SK-N-SH treated with all-trans-retinoic acid at 6 μM for 48 hours (cell line): ENCODE data around the gene CGNL1.

Experiments
- ATAC-seq: fragments of 200-7000 bp; cut with Tn5 transposase; 3 replicates; pipeline ENCODE4 v1.9.1; 2020; ENCODE audit warnings: mild to moderate bottlenecking, moderate library complexity
- ARNTL ChIP-seq: fragments of 450-650 bp; formaldehyde crosslinking; IDR thresholded peaks from 2 replicates; pipeline ENCODE4 v1.5.0; 2020; ENCODE audit warnings: low read depth, mild to moderate bottlenecking, moderate library complexity, borderline replicate concordance
- BACH2 ChIP-seq: fragments of 250-450 bp; sonication (Bioruptor Pico); IDR thresholded peaks from 2 replicates; pipeline ENCODE4 v1.9.0; 2021; ENCODE audit warnings: mild to moderate bottlenecking, borderline replicate concordance
- ESRRG ChIP-seq: fragments of 250-450 bp; sonication (Bioruptor Pico); IDR thresholded peaks from 2 replicates; pipeline ENCODE4 v1.6.1; 2021; ENCODE audit warnings: mild to moderate bottlenecking
- GLIS3 ChIP-seq: fragments of 250-450 bp; sonication (Bioruptor Pico); IDR thresholded peaks from 2 replicates; pipeline ENCODE4 v1.5.0; 2020; ENCODE audit warnings: mild to moderate bottlenecking, moderate library complexity
- ISL1 ChIP-seq: fragments of 250-450 bp; sonication (Bioruptor Pico); IDR thresholded peaks from 2 replicates; pipeline ENCODE4 v2.1.2; 2022; ENCODE audit warnings: mild to moderate bottlenecking, moderate library complexity
- OSR1 ChIP-seq: fragments of 250-450 bp; sonication (Bioruptor Pico); IDR thresholded peaks from 2 replicates; pipeline ENCODE4 v1.8.0; 2022; ENCODE audit warnings: moderate library complexity, mild to moderate bottlenecking, inconsistent platforms
- RARB ChIP-seq: fragments of 250-450 bp; sonication (Bioruptor Pico); IDR thresholded peaks from 2 replicates; pipeline ENCODE4 v1.8.0; 2021; ENCODE audit warnings: mild to moderate bottlenecking, moderate library complexity
- SNAI2 ChIP-seq: fragments of 250-450 bp; sonication (Bioruptor Pico); IDR thresholded peaks from 2 replicates; pipeline ENCODE4 v1.5.0; 2020; ENCODE audit warnings: mild to moderate bottlenecking, moderate library complexity
- TCF4 ChIP-seq: fragments of 250-450 bp; sonication (Bioruptor Pico); IDR thresholded peaks from 2 replicates; pipeline ENCODE4 v1.8.0; 2021; ENCODE audit warnings: mild to moderate bottlenecking, moderate library complexity, borderline replicate concordance
- TOX ChIP-seq: fragments of 250-450 bp; sonication (Bioruptor Pico); IDR thresholded peaks from 2 replicates; pipeline ENCODE4 v1.8.0; 2021; ENCODE audit warnings: mild to moderate bottlenecking, moderate library complexity, borderline replicate concordance
- ZFP3 ChIP-seq: fragments of 250-450 bp; sonication (Bioruptor Pico); IDR thresholded peaks from 2 replicates; pipeline ENCODE4 v1.5.0; 2020; ENCODE audit warnings: mild to moderate bottlenecking, moderate library complexity
- ZFP30 ChIP-seq: fragments of 450-650 bp; formaldehyde crosslinking; IDR thresholded peaks from 2 replicates; pipeline ENCODE4 v1.5.0; 2022; ENCODE audit warnings: mild to moderate bottlenecking, moderate library complexity
- ZNF565 ChIP-seq: fragments of 450-650 bp; formaldehyde crosslinking; conservative IDR thresholded peaks from 2 replicates; pipeline ENCODE4 v1.5.0; 2020; ENCODE audit warnings: low read depth, mild to moderate bottlenecking, moderate library complexity
- ZNF70 ChIP-seq: fragments of 450-650 bp; formaldehyde crosslinking; IDR thresholded peaks from 2 replicates; pipeline ENCODE4 v1.5.0; 2020; ENCODE audit warnings: mild to moderate bottlenecking, moderate library complexity
- ZNF8 ChIP-seq: fragments of 450-650 bp; formaldehyde crosslinking; IDR thresholded peaks from 2 replicates; pipeline ENCODE4 v1.5.0; 2020; ENCODE audit warnings: mild to moderate bottlenecking, moderate library complexity
- TF ChIP-seq, protein P1 (sequence below): fragments of 250-450 bp; sonication (Bioruptor Pico); IDR thresholded peaks from 2 replicates; pipeline ENCODE4 v1.5.1; 2020; ENCODE audit warnings: low read depth, mild to moderate bottlenecking, moderate library complexity
- TF ChIP-seq, protein P2 (sequence below): fragments of 250-450 bp; sonication (Bioruptor Pico); IDR thresholded peaks from 2 replicates; pipeline ENCODE4 v1.5.1; 2021; ENCODE audit warnings: mild to moderate bottlenecking, moderate library complexity
- TF ChIP-seq, protein P3 (sequence below): fragments of 250-450 bp; sonication (Bioruptor Pico); IDR thresholded peaks from 2 replicates; pipeline ENCODE4 v1.8.0; 2021; ENCODE audit warnings: low read depth, mild to moderate bottlenecking, moderate library complexity, borderline replicate concordance
- TF ChIP-seq, protein P4 (sequence below): fragments of 250-450 bp; sonication (Bioruptor Pico); IDR thresholded peaks from 2 replicates; pipeline ENCODE4 v1.5.0; 2020; ENCODE audit warnings: mild to moderate bottlenecking, moderate library complexity
- TF ChIP-seq, protein P5 (sequence below): fragments of 250-450 bp; sonication (Bioruptor Pico); IDR thresholded peaks from 2 replicates; pipeline ENCODE4 v1.8.0; 2020; ENCODE audit warnings: mild to moderate bottlenecking, moderate library complexity, borderline replicate concordance

Gene CGNL1

DNA sequence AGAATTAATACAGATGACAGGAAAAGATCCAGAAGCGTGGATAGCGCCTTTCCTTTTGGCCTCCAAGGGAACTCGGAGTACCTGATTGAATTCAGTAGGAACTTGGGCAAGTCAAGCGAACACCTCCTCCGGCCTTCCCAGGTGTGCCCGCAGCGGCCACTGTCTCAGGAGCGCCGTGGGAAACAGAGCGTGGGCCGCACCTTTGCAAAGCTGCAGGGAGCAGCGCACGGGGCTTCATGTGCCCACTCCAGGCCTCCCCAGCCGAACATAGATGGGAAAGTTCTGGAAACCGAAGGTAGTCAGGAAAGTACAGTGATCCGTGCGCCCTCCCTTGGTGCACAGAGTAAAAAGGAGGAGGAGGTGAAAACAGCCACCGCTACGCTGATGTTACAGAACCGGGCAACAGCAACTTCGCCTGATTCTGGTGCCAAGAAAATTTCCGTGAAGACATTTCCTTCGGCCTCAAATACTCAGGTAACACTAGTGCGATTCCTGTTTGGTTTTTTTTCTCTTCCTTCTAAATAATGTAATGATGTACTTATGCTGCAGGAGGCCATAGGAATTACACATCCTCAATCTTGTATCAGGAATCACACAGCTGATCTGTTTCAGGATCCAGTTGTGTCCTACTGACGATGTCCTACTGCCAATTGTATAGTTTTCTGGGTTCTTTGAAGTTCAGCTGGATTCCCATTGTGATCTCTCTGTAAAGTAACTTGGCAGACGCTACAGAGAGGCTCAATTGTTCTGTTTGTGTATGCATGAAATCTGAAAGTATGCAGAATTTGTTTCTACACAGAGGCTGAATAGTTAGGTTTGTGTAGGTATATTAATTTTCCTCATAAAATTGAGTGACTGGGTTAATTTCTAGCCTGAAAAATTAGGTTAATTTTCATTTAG is 63.1 kb downstream of the CGNL1 start:
- ATAC-seq = no peak
- TF ChIP-seq, protein P1, sequence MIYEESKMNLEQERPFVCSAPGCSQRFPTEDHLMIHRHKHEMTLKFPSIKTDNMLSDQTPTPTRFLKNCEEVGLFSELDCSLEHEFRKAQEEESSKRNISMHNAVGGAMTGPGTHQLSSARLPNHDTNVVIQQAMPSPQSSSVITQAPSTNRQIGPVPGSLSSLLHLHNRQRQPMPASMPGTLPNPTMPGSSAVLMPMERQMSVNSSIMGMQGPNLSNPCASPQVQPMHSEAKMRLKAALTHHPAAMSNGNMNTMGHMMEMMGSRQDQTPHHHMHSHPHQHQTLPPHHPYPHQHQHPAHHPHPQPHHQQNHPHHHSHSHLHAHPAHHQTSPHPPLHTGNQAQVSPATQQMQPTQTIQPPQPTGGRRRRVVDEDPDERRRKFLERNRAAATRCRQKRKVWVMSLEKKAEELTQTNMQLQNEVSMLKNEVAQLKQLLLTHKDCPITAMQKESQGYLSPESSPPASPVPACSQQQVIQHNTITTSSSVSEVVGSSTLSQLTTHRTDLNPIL (CRISPR knock-in tag) = no peak
- no peak for TF ChIP-seq TOX
- TF ChIP-seq ZFP30 (CRISPR knock-in tag) = no peak
- TF ChIP-seq, protein P2, sequence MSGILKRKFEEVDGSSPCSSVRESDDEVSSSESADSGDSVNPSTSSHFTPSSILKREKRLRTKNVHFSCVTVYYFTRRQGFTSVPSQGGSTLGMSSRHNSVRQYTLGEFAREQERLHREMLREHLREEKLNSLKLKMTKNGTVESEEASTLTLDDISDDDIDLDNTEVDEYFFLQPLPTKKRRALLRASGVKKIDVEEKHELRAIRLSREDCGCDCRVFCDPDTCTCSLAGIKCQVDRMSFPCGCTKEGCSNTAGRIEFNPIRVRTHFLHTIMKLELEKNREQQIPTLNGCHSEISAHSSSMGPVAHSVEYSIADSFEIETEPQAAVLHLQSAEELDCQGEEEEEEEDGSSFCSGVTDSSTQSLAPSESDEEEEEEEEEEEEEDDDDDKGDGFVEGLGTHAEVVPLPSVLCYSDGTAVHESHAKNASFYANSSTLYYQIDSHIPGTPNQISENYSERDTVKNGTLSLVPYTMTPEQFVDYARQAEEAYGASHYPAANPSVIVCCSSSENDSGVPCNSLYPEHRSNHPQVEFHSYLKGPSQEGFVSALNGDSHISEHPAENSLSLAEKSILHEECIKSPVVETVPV (CRISPR knock-in tag) = no peak
- TF ChIP-seq OSR1 (CRISPR knock-in tag) = no peak
- no peak for TF ChIP-seq SNAI2 (CRISPR knock-in tag)
- no peak for TF ChIP-seq ZNF70
- TF ChIP-seq, protein P3, sequence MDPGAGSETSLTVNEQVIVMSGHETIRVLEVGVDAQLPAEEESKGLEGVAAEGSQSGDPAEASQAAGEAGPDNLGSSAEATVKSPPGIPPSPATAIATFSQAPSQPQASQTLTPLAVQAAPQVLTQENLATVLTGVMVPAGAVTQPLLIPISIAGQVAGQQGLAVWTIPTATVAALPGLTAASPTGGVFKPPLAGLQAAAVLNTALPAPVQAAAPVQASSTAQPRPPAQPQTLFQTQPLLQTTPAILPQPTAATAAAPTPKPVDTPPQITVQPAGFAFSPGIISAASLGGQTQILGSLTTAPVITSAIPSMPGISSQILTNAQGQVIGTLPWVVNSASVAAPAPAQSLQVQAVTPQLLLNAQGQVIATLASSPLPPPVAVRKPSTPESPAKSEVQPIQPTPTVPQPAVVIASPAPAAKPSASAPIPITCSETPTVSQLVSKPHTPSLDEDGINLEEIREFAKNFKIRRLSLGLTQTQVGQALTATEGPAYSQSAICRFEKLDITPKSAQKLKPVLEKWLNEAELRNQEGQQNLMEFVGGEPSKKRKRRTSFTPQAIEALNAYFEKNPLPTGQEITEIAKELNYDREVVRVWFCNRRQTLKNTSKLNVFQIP = no peak
- no peak for TF ChIP-seq ESRRG
- no peak for TF ChIP-seq ISL1 (CRISPR knock-in tag)
- TF ChIP-seq BACH2 (CRISPR knock-in tag) = no peak
- no peak for TF ChIP-seq ZFP3 (CRISPR knock-in tag)
- TF ChIP-seq, protein P4, sequence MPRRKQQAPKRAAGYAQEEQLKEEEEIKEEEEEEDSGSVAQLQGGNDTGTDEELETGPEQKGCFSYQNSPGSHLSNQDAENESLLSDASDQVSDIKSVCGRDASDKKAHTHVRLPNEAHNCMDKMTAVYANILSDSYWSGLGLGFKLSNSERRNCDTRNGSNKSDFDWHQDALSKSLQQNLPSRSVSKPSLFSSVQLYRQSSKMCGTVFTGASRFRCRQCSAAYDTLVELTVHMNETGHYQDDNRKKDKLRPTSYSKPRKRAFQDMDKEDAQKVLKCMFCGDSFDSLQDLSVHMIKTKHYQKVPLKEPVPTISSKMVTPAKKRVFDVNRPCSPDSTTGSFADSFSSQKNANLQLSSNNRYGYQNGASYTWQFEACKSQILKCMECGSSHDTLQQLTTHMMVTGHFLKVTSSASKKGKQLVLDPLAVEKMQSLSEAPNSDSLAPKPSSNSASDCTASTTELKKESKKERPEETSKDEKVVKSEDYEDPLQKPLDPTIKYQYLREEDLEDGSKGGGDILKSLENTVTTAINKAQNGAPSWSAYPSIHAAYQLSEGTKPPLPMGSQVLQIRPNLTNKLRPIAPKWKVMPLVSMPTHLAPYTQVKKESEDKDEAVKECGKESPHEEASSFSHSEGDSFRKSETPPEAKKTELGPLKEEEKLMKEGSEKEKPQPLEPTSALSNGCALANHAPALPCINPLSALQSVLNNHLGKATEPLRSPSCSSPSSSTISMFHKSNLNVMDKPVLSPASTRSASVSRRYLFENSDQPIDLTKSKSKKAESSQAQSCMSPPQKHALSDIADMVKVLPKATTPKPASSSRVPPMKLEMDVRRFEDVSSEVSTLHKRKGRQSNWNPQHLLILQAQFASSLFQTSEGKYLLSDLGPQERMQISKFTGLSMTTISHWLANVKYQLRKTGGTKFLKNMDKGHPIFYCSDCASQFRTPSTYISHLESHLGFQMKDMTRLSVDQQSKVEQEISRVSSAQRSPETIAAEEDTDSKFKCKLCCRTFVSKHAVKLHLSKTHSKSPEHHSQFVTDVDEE (CRISPR knock-in tag) = no peak
- no peak for TF ChIP-seq GLIS3 (CRISPR knock-in tag)

DNA sequence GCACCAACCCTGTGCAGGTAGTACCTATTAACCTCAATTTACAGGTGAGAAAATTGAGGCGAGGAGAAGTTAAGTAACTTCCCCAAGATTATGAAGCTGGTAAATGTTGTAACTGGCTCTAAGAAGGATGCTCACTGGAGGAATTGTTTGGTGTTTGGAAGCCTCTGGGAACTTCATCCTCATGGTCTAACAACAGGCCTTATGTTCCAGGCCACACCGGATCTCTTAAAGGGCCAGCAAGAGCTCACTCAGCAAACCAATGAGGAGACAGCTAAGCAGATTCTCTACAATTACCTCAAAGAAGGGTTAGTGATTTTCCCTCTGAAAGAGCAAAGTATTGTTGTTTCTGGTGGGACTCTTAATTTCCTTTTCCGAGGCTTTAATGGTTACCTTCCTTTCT is 63.9 kb downstream of the CGNL1 start:
- no peak for TF ChIP-seq BACH2 (CRISPR knock-in tag)
- TF ChIP-seq OSR1 (CRISPR knock-in tag) = no peak
- no peak for TF ChIP-seq ZNF565
- no peak for TF ChIP-seq TCF4
- no peak for TF ChIP-seq GLIS3 (CRISPR knock-in tag)
- TF ChIP-seq ESRRG = no peak
- TF ChIP-seq TOX = no peak
- TF ChIP-seq, protein P2 (CRISPR knock-in tag) = no peak
- TF ChIP-seq, protein P1 (CRISPR knock-in tag) = no peak
- TF ChIP-seq SNAI2 (CRISPR knock-in tag) = no peak
- no peak for TF ChIP-seq ARNTL
- no peak for TF ChIP-seq ZNF8
- TF ChIP-seq, protein P5, sequence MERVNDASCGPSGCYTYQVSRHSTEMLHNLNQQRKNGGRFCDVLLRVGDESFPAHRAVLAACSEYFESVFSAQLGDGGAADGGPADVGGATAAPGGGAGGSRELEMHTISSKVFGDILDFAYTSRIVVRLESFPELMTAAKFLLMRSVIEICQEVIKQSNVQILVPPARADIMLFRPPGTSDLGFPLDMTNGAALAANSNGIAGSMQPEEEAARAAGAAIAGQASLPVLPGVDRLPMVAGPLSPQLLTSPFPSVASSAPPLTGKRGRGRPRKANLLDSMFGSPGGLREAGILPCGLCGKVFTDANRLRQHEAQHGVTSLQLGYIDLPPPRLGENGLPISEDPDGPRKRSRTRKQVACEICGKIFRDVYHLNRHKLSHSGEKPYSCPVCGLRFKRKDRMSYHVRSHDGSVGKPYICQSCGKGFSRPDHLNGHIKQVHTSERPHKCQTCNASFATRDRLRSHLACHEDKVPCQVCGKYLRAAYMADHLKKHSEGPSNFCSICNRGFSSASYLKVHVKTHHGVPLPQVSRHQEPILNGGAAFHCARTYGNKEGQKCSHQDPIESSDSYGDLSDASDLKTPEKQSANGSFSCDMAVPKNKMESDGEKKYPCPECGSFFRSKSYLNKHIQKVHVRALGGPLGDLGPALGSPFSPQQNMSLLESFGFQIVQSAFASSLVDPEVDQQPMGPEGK (CRISPR knock-in tag) = no peak
- no peak for TF ChIP-seq RARB (CRISPR knock-in tag)
- no peak for ATAC-seq
